Common myeloid progenitor, CD34-positive (primary cell): ENCODE data around the gene LASP1NB.

Source experiments
- CTCF ChIA-PET: fragments of 350-600 bp; sonication (Branson Sonifier 250); formaldehyde crosslinking; loops from one replicate; lab custom pipeline; 2021; ENCODE audit warnings: antibody characterized with exemption; lab: Charles Lee
- POLR2A ChIA-PET: fragments of 350-600 bp; sonication (Branson Sonifier 250); formaldehyde crosslinking; loops from one replicate; lab custom pipeline; 2021; ENCODE audit warnings: antibody characterized with exemption; lab: Charles Lee
- DNase-seq, 3 donors: peaks; one replicate each; pipeline versions ENCODE4 v3.0.0 to v3.0.0-alpha.2; 2013
- H3K27ac ChIP-seq, 2 experiments: 1 replicate in 1 of 2; 2 replicates in 1 of 2; pipeline ENCODE4 v1.7.0; 2013; ENCODE audit warnings: inconsistent platforms in 2 of 2, low read length in 2 of 2, mild to moderate bottlenecking in 2 of 2, low read depth in 1 of 2, moderate library complexity in 1 of 2; ENCODE audit not compliant: severe bottlenecking in 2 of 2, insufficient read depth in 1 of 2, poor library complexity in 1 of 2
- H3K27me3 ChIP-seq, 5 experiments: replicated peaks in 2 of 5; 1 replicate in 3 of 5; 2 replicates in 2 of 5; pipeline versions ENCODE4 v1.6.1 to v1.7.0; 2013; ENCODE audit warnings: low read length in 4 of 5, mild to moderate bottlenecking in 2 of 5, moderate library complexity in 2 of 5, inconsistent platforms in 1 of 5; ENCODE audit not compliant: insufficient read depth in 5 of 5, control insufficient read depth in 4 of 5
- H3K36me3 ChIP-seq, 4 experiments: 1 replicate in 2 of 4; 2 replicates in 2 of 4; pipeline versions ENCODE4 v1.6.1 to v1.7.0; 2013; ENCODE audit warnings: low read length in 3 of 4, control low read depth in 1 of 4, mild to moderate bottlenecking in 1 of 4; ENCODE audit not compliant: control insufficient read depth in 4 of 4, insufficient read depth in 4 of 4
- H3K4me1 ChIP-seq, 4 experiments: 1 replicate in 3 of 4; 2 replicates in 1 of 4; pipeline versions ENCODE4 v1.6.1 to v1.7.1; 2013; ENCODE audit warnings: low read length in 3 of 4, mild to moderate bottlenecking in 3 of 4, control low read depth in 1 of 4, inconsistent platforms in 1 of 4, moderate library complexity in 1 of 4; ENCODE audit not compliant: control insufficient read depth in 4 of 4, insufficient read depth in 4 of 4; ENCODE audit errors: control extremely low read depth in 1 of 4
- H3K4me3 ChIP-seq, 7 experiments: 1 replicate in 4 of 7; 2 replicates in 3 of 7; pipeline versions ENCODE4 v1.5.1 to v1.7.0; 2013; ENCODE audit warnings: mild to moderate bottlenecking in 7 of 7, low read length in 6 of 7, moderate library complexity in 6 of 7, inconsistent platforms in 2 of 7, low read depth in 2 of 7, control low read depth in 1 of 7; ENCODE audit not compliant: insufficient read depth in 4 of 7, control insufficient read depth in 1 of 7; ENCODE audit errors: extremely low read depth in 1 of 7
- H3K9me3 ChIP-seq, 5 experiments: 1 replicate in 4 of 5; 2 replicates in 1 of 5; pipeline versions ENCODE4 v1.6.1 to v1.7.1; 2013; ENCODE audit warnings: low read length in 4 of 5, mild to moderate bottlenecking in 2 of 5, inconsistent platforms in 1 of 5, low read depth in 1 of 5, moderate library complexity in 1 of 5; ENCODE audit not compliant: control insufficient read depth in 4 of 5, insufficient read depth in 2 of 5; ENCODE audit errors: control extremely low read depth in 1 of 5
- WGBS: methylation state at CpG from one replicate; pipeline ENCODE4 v1.1.5; 2013; ENCODE audit not compliant: insufficient coverage; 5-methylcytosine and 5-hydroxymethylcytosine counted together

Gene LASP1NB

DNA sequence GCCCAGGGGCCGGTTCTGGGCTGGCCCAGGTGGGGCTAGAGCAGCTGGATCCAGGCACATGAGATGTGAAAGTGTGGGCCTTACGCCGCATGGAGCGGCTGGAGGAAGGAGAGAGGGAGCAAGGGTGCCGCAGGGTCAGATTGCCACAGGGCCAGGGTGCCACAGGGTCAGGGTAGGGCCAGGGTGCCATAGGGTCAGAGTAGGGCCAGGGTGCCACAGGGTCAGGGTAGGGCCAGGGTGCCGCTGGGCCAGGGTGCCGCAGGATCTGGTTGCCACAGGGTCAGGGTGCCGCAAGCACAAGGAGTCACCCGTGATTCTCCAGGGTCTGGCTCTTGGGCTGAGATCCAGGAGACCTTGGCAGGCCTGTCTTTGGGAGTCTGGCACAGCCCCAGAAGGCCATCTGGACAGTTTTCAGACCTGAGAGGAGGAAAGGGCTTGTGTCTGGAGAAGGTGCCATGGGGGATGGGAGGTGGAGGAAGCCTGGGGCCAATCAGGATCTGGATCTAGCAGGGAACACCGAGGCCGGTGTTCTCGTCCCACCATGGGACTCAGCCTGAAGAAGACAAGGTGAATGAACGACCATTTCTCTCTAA lies 13.1 kb upstream of the LASP1NB start:
- H3K27ac ChIP-seq = no peak overlapping the region
- 99% methylated on average over 10 of the region's 13 CpGs for WGBS

DNA sequence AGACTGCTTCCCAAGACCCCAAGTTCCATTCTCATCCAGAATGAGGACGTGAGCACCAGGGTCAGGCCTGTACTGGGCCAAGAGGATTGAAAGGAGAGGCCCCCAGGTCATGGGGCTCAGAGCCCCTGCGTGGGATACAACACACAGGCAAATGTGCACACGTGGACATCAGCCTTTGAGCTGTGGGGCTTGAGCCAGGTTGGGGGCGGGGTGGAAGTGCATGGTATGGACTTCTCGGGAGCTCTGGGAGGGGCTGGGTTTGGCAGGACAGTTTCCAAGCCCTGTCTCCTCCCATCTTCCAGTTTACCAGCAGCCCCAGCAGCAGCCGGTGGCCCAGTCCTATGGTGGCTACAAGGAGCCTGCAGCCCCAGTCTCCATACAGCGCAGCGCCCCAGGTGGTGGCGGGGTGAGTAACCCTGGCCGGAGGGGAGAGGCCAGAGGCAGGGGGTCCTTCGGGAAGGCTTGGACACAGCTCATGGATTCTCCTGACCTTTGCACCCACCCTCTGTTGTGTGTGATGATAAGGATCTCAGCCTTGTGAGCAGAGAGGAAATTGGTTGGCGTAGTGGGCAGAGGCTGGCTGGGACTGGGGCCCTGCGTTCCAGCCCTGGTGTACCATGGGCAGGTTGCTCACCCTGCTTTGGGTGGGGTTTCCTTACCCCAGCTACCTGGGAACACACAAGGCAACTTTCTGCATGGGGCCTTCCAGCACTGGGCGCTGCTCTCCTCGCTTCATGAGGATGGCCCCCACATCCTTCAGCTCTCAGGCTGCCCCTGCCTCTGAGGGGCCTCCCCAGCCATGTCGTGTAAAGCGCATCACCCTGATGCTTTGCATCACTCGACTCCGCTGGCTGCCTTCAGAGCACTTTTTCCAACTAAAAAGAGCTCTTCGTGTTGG lies 10.4 kb upstream of the LASP1NB start:
- 94% methylated on average over 17 of the region's 20 CpGs for WGBS
- ChIA-PET CTCF (interaction anchor here (0.6 to 1.9 kb wide), 7 partner anchors 9 to 38 kb away, joined by 3 to 8 read pairs (median 4); partner anchors contain the start of gene LASP1NB), POLR2A (no interaction called here)
- no peak for DNase-seq
- no peak overlapping the region for H3K27ac ChIP-seq
- peaks cover 13 to 86% (median 71%) of the 10 kb centered on the region in 4 experiments for H3K36me3 ChIP-seq
- no peaks in the 10 kb centered on the region for H3K27me3 ChIP-seq
- H3K4me3 ChIP-seq = no peak overlapping the region
- peaks cover 0 to 3% (median 1%) of the 10 kb centered on the region in 4 experiments for H3K4me1 ChIP-seq
- H3K9me3 ChIP-seq = no peaks in the 10 kb centered on the region

More for the DNA sequence above, 13.1 kb upstream of the LASP1NB start:
- ChIA-PET CTCF (interaction anchor here (1.1 to 1.9 kb wide), 2 partner anchors 12 to 40 kb away, joined by 3 to 4 read pairs; no protein-coding TSS in a partner anchor), POLR2A (no interaction called here)
- Histone ChIP-seq H3K36me3 (peaks cover 8 to 85% (median 54%) of the 10 kb centered on the region in 4 experiments), H3K4me3 (no peak overlapping the region), H3K9me3 (no peaks in the 10 kb centered on the region), H3K4me1 (peaks cover 0 to 3% (median 1%) of the 10 kb centered on the region in 4 experiments), H3K27me3 (no peaks in the 10 kb centered on the region)
- DNase-seq = no peak

DNA sequence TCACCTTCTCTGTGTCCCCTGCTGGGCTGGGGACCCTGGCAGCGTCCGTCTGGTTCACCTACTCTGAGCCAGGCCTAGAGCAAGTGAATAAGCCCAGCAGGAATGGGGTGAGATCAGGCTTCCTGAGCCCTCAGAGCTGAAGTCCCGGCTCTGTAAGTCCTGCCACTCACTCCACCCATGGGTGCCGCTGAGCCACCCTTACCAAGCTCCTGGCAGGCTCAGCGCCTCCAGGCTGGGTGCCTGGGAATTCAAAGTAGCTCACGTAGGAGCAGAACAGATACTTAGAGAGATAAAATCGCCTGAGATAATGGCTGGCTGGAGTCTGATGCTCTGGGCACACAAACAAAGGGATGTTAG lies 9.8 kb upstream of the LASP1NB start:
- Histone ChIP-seq H3K9me3 (no peaks in the 10 kb centered on the region), H3K4me1 (peaks cover 0 to 3% (median 1%) of the 10 kb centered on the region in 4 experiments), H3K36me3 (peaks cover 13 to 89% (median 71%) of the 10 kb centered on the region in 4 experiments), H3K27me3 (no peaks in the 10 kb centered on the region), H3K4me3 (no peak overlapping the region), H3K27ac (no peak overlapping the region)
- CTCF ChIA-PET = interaction anchor here (1.1 to 1.9 kb wide), 6 partner anchors 8 to 39 kb away, joined by 3 to 8 read pairs (median 4); partner anchors contain the start of gene LASP1NB
- DNase-seq = no peak
- POLR2A ChIA-PET = no interaction called here
- WGBS = 97% methylated on average over 5 of the region's 7 CpGs

DNA sequence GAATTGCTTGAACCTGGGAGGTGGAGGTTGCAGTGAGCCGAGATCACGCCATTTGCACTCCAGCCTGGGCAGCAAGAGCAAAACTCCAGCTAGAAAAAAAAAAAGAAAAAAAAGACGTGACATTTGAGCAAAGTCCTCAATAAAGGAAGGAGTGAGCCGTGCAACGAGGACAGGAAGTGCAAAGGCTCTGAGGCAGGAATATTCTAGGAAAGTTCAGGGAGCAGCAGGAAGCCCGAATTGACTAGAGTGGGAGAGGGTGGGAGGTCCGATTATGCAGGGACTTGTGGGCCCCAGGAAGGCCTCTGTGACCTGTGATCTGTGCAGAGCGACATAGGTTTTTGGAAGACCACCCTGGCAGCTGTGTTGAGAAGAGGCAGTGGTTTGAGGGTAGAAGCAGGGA lies 8.6 kb upstream of the LASP1NB start:
- Histone ChIP-seq H3K27ac (no peak overlapping the region), H3K4me3 (no peak overlapping the region), H3K36me3 (peaks cover 11 to 81% (median 67%) of the 10 kb centered on the region in 4 experiments), H3K9me3 (no peaks in the 10 kb centered on the region), H3K27me3 (no peaks in the 10 kb centered on the region), H3K4me1 (peaks cover 0 to 3% (median 1%) of the 10 kb centered on the region in 4 experiments)
- DNase-seq = no peak
- CTCF ChIA-PET = no interaction called here
- WGBS = 85% methylated on average over 7 of the region's 8 CpGs
- POLR2A ChIA-PET = interaction anchor here (0.6 kb wide), 1 partner anchor 17 kb away, joined by 4 read pairs; no protein-coding TSS in a partner anchor

DNA sequence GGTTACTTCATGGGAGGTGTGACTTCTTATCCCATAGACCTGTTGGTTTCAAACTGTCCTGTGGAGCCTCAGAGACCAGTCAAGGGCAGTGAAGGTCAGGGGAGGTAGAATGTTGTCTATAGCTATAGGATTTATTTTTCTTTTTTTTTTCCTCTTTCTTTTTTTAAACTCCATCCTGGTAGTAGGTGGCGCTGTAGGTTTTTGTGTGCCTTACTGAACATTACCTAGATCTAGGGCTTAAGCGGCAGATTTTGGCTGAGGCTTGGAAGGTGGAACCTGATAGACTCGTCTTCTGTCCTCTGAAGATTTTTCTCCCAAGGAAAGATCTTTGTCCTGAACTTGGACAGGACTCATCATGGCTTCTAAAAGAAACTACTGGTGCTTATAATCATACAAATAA lies 8.2 kb upstream of the LASP1NB start:
- no peak for DNase-seq
- Histone ChIP-seq H3K27me3 (no peaks in the 10 kb centered on the region), H3K36me3 (peaks cover 11 to 77% (median 64%) of the 10 kb centered on the region in 4 experiments), H3K9me3 (no peaks in the 10 kb centered on the region), H3K4me3 (no peak overlapping the region), H3K4me1 (peaks cover 0 to 3% (median 1%) of the 10 kb centered on the region in 4 experiments), H3K27ac (no peak overlapping the region)
- POLR2A ChIA-PET = no interaction called here
- WGBS = 100% methylated on average over 1 of the region's 3 CpGs
- CTCF ChIA-PET = no interaction called here

DNA sequence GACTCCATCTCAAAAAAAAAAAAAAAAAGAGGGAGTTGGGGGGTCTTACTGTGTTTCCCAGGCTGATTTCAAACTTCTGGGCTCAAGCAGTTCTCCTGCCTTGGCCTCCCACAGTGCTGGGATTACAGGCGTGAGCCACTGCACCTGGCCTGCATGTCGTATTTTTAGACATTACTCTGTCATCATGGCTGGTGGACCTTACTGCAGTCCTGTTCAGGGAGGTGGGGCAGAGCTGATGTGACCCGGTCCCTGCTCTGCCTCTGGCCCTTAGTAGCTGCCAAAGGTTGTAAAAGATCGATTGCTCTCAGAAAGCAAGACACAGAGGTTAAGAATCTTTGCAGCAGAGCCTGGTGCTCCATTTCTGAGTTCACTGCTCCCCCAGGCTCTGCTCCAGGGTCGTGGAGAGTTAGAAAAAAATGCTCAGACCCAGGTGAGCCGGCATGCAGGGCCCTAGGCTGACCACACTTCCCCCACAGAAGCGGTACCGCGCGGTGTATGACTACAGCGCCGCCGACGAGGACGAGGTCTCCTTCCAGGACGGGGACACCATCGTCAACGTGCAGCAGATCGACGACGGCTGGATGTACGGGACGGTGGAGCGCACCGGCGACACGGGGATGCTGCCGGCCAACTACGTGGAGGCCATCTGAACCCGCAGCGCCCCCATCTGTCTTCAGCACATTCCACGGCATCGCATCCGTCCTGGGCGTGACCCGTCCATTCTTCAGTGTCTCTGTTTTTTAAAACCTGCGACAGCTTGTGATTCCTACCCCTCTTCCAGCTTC lies 7.1 kb upstream of the LASP1NB start:
- Histone ChIP-seq H3K4me1 (peaks cover 0 to 8% (median 3%) of the 10 kb centered on the region in 4 experiments), H3K27ac (no peak overlapping the region), H3K4me3 (no peak overlapping the region), H3K27me3 (no peaks in the 10 kb centered on the region), H3K36me3 (peaks cover 9 to 66% (median 55%) of the 10 kb centered on the region in 4 experiments), H3K9me3 (no peaks in the 10 kb centered on the region)
- ChIA-PET CTCF (no interaction called here), POLR2A (no interaction called here)
- 94% methylated on average over 36 of the region's 37 CpGs for WGBS
- DNase-seq = no peak
